Right renal cortex interstitium (tissue), 3 donors: ENCODE measurements around the gene NAPA. TPM values are rescaled to one million over a fixed set of nuclear protein-coding genes. Genes with fewer than 3 reads are reported as not detected.

Experiments
- DNase-seq, 3 donors: peaks; one replicate each; pipeline ENCODE4 v3.0.0-alpha.2; 2013; ENCODE audit warnings: low read depth in 3 of 3, low spot score in 2 of 3
- polyA plus RNA-seq, 3 donors: library from polyadenylated mRNA; unstranded; fragments of 120-200 nt; gene quantifications; one replicate each; pipeline ENCODE4 v1.2.1, GENCODE V29; 2013; ENCODE audit not compliant: insufficient read length in 3 of 3

Gene NAPA
- polyA plus RNA-seq: 100 to 1,000 TPM; 159 to 174 (median 160) TPM

DNA sequence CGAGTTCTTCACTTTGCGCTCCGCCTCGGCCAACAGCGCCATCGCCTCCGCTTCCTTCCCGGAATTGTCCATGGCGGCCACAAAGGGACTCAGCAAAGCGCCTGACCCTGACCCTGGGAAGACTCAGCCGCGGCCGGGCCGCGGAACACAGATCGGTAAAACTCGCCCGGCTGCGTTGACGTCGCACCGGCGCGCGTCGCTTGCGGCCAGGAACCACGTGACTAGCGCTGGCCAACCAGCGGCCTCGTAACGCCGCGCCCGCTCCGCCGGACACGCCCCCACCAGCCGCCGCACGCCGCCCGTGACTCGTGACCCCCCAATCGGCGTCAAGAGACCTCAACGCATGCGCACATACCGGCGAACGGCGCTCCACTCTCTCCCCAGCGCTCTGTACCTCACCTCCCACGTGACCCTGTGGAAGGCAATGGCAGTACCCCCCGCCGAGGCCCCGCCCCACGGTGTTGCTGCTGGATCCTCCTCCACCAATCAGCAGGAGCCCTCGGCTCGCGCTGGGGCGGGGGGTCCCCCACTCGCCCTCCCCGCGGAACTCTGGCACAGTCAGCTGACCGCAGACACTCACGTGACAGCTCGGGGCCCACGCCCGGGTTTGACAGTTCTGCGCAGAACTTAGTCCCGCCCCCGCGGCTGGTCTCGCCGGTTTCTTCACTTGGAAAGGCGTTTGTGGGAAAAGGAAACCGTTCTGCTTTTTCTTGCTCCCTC is at the start of gene NAPA:
NAPA (minus strand) TSS at position 195 of the 720 bp plus-strand sequence; CDS start at position 72, 123 bp downstream.
- DNase-seq: peak; percentile 99 to 100 (median 99)

DNA sequence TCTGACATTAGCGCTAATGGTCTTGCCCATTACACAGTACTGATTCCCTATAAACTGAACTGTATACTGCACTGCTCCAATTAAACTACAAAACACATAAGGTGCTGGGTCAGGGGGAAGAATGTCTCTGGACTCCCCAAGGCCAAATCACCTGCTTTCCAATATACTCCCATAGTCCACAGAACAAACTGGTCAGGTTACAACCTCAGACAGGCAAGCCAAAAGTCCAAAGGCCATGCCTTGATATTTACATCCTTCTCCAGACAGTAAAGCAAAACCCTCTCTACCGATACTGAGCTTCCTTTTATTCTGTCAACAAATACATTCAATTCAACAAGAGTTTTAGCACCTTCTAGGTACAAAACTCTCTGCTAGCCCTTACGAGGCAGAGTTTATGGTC is 49.2 kb upstream of the NAPA start:
- no peak for DNase-seq

DNA sequence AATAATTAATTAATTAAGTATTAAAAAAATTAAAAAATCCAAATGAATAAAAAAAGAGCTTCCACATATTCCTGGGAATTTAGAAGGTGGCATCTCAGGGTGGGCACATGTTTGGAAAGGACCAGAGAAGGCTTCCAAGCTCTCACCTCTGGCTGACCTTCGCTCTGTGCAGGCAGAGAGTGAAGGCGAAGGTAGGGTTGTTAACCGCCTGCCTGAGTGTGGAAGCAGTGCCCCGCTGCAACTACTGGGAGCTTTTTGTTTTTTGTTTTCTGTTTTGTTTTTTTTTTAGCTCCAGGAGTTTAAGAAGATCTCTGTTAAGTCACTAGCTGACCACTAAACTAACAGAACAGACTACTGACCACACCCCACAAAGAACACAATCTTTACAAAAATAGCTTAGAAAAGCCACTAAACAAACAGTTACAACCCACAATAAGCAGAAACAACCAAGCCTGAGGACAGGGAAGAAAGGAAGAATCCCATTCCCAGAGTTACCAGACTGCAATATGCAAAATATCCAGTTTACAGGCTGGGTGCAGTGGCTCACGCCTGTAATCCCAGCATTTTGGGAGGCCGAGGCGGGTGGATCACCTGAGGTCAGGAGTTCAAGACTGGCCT is 46.7 kb upstream of the NAPA start:
- no peak for DNase-seq

DNA sequence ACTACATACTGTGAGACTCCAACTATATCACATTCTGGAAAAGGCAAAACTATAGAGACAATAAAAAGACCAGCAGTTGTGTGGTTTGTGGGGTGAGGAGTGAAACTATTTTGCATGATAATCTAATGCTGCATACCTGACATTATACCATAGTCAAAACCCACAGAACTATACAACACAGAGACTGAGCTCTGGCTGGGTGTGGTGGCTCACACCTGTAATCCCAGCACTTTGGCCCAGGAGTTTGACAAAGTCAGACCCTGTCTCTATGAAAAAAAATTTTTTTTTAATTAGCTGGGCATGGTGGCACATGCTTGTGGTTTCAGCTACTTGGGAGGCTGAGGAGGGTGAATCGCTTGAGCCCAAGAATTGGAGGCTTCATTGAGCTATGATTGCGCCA is 46.1 kb upstream of the NAPA start:
- DNase-seq: no peak

DNA sequence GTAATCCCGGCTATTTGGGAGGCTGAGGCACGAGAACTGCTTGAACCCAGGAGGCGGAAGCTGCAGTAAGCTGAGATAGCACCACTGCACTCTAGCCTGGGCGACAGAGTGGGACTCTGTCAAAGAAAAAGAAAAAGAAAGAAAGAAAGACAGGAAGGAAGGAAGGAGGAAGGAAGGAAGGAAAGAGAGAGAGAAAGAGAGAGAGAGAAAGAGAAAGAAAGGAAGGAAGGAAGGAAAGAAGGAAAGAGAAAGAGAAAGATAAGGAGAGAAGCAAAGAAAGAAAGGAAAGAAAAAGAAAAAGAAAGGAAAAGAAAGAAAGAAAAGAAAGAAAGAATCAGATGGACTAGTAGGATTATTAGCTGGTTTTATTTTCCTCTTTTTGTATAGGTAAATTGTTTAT is 35.3 kb upstream of the NAPA start:
- DNase-seq: no peak

DNA sequence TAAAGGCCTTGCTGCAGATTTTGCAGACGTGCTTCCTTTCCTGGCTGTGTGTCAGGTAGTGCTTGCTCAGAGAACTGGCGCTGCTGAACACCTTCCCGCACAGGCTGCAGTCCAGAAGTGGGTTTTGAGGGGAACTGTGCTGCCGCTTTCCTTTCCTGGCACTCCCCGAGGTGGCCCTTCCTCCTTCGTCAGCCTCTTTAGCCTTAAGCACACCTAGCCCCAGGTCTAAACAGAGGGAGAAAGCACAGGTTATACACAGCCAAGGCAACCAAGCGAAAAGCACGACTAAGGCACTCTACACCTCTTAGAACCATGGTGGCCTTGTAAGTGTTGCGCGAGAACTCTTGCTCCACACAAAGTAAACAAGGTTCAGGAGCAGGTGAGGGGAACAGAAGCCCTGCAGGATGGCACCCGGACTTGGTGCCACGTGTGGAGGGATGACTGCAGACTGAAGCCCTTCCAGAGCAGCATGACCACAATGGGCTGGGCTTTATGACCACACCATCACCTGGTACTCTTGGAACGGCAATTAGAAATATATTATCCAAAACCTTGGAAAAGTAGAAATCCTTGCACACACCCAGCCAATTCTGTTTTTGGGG is 34.5 kb upstream of the NAPA start:
- DNase-seq: no peak

DNA sequence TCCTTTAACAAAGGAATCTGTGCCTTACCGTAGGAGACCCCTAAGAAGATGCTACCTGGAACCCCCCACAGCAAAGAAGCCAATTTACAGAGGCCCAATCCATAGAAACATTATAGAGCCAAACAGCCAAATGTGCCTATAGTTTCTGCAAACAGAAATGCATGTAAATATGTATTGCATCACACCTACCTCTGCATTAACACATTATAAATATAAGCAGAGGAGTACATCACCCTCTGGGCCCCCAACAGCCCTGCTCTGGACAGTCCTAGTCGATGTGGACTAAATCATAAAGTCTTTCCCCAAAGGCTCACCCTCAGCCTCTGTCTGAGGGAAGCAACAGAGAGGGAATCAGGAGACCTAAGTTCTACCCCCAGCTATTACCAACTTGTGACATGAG is 32.3 kb upstream of the NAPA start:
- DNase-seq: no peak

DNA sequence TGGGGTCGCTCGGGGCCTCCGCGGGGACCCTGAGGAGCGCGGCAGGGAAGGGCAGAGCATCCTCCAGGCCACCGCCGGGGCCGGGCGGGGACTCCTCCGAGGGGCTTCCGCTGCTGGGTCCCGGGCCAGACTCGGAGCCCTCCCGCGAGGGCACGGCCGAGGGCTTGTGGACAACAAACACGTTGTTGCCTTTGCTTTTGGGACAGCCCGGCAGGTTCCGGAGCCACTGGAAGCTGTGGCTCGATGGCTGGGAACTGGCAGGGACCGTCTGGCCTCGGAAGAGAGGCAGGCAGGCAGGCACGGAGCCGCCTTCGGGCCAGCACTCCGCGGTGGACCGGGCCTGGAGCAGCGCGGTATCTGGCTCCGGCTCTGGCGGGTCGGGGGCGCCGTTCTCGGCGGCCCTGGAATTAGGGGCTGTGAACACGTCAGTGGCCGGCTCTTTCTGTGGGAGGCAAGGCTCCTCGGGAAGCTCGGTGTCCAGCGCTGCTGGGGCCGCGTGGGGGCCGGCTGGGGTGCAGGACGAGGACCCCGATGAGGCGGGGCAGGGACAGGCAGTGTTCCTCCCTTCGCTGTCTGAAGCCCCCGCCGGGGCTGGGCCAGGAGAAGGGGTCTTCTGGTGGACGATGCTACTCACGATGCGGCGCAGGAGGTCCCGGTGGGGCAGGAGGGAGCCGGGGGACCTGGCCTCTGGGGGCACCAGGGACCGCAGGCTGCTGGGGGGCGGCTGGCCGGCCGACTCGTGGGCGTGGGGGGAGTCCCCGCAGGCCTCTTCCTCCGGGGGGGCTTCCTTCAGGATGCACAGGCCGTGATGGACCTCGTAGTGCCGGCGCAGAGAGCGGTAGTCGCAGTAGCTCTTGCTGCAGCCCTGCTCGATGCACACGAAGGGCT is 30.4 kb upstream of the NAPA start:
- no peak for DNase-seq

DNA sequence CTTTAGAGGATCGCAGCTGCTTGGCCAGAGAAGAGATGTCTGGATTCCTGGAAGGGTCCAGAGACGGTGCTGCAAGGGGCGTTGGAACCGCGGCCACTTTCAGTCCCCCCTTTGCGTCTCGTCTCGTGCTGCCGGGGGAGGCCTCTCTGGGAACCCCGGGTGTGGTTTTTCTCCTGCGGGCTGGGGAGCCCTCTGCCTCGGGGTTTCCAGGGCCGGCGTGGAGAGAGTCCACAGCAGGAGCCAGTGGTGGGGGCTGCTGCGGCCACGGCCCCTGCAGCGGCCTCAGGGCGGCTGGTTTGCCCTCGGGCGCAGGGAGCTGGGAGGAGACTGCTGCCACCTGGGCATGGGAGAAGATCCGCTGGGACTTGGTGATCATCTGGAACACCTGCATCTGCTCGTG is 29.6 kb upstream of the NAPA start:
- no peak for DNase-seq

DNA sequence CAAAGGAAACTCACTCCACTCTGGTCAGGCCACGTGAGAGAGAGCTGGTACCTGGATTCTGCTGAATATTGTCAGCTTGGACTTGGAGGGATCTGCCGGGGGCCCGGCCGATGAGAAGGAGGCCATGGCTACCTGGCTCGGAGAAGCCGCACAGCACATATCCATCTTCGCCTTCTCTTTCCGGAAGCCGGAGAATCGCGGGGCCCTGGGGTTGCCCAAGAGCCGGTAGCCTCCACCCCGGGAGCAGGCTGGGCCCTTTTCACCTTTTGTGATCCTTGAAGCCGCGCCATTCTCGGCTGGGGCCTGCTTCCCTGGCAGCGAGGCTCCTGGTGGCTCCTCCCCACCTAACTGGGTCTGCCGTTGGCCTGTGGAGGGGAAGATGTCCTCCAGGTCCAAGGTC is 29.2 kb upstream of the NAPA start:
- no peak for DNase-seq

DNA sequence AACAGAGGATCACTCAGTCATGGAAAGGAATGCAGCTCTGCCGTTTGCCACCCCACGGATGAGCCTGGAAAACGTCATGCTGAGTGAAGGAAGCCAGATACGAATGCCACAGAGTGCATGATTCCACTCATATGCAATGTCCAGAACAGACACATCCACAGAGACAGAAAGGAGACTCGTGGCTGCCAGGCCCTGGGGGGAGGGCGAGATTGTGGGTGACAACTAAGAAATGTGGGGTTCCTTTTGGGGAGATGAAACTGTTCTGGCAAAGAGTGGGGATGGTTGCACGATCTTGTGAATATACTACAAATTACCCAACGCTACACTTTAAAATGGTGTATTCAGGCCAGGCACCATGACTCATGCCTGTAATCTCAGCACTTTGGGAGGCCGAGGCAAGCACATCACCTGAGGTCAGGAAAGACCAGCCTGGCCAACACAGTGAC is 27.2 kb upstream of the NAPA start:
- no peak for DNase-seq

DNA sequence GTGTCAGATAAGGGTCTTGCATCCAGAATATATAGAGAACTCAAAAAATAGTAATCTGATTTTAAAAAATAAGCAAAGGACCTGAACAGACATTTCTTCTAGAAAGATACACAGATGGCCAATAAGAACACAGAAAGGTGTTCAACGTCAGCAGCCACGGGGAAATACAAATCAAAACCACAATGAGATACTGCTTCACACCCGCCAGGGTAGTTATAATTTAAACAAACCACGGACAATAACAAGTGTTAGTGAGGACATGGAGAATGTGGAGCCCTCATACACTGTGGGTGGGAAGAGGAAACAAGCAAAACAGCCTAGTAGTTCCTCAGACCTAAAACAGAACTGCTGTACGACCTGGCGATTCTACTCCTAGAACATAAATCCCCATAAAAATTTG is 26.7 kb upstream of the NAPA start:
- DNase-seq: no peak

DNA sequence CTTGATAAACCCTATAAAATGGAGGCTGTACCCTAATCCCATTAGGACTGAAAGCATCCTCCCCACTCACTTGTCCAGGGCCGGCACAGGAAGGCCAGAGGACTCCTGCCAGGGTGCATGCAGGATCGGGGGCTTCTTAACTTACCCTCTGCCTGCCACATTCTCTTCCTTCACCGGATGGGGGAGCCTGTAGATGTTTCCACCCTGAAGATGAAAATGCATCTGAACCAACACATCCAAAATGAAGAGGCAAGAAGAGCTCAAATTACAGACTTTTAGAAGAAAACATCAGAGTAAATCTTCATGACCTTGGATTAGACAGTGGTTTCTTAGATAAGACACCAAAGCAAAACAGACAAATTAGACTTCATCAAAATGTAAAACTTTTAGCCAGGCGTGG is 25.9 kb upstream of the NAPA start:
- no peak for DNase-seq

DNA sequence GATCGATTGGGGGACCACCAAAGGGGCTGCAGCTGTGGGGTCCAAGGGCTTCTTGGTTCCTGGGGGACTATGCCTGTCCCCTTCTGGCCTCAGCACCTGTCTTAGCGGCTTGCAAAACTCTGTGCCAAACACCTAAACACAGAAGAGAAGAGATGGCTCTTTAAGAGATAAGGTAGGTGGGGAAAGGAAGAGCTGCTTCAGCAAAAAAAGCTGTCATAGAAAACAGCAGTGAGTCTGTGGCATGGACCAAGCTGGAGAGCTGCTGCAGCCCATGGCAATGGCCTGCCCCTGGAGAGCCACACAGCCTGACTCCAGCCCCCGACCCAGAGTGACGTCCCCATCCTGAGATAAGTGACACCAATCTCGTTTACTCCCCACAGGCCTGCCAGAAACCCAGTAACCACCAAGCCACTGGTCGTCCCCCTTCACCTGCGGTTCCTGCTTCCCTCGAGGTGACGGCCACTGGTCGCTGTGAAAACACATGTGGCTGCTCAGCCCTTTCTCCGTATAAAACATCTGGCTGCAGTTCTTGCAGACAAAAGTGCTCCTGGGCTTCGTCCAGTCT is 25.0 kb upstream of the NAPA start:
- no peak for DNase-seq

DNA sequence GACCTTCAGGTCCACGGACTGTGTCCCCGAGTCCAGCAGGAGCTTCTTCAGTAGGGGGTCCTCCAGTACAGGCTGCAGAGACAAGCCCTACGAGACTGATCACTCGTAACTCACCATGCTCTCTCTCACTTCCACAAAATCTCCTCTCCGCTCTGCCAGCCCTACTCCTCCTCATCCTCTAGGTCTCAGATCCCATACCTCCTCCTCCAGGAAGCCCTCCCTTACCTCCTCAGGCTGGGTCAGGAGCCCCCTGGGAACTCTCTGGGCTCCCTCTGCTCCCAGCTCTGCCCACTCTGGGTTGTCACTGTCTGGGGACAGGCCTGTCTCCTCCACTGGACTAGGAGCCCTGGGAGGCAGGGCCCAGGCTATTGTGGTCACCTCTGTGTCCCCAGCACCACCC is 23.9 kb upstream of the NAPA start:
- no peak for DNase-seq

DNA sequence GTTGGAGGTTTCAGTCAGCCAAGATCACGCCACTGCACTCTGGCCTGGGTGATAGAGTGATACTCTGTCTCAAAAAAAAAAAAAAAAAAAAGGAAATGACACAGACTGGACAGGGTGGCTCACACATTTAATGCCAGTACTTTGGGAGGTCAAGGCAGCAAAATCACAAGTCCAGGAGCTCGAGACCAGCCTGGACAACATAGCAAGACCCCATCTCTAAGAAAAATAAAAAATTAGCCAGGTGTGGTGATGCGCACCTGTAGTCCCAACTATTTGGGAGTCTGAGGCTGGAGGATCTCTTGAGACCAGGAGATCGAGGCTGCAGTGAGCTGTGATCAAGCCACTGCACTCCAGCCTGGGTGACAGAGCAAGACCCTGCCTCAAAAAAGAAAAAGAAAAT is 22.6 kb upstream of the NAPA start:
- DNase-seq: no peak

DNA sequence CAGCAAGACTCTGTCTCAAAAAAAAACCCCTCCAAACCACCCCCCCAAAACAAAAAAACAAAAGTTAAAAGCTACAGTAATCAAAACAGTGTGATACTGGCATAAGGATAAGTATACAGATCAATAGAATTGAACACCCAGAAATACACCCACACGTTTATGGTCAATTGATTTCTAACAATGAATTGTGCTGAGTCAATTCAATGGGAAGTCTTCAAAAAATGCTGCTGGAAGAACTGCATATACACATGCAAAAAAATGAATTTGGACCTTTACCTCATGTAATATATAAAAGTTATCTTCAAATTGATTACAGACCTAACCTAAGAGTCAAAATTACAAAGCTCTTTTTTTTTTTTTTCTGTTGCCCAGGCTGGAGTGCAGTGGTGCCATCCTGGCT is 19.8 kb upstream of the NAPA start:
- DNase-seq: no peak

DNA sequence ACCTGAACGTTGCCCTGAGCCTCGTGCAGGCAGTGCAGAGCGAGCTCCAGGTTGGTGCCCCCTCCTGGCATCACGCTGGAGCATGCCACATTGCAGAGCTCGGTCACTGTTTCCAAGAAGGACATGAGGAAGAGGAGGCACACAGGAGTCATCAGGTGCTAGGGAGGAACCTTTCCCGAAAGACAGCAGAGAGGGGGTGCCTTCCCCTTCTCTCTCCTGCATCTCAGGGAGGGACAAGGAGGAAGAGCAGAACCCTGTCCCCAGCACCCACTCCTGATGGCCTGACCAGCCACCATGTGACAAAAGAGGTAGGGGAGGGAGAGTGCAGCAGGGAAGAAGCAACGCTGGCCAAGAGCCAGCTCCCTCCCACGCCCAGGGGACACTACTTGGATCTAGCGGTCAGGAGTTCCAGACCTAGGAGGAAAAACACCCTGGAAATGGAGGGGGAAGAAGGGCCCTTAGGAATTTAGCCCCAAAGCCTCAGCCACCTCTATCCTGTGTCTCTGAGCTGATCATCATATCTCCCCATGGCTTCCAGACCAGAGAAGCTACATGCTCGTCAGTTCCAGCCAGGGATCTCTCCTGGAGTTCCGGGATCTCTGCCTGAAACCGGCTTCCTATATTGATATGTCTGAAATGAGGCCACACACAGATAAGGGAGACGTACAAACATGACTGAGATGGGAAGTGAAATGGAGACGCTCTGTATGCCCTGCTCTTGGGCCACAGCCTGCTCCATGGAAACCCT is 17.0 kb upstream of the NAPA start:
- no peak for DNase-seq

DNA sequence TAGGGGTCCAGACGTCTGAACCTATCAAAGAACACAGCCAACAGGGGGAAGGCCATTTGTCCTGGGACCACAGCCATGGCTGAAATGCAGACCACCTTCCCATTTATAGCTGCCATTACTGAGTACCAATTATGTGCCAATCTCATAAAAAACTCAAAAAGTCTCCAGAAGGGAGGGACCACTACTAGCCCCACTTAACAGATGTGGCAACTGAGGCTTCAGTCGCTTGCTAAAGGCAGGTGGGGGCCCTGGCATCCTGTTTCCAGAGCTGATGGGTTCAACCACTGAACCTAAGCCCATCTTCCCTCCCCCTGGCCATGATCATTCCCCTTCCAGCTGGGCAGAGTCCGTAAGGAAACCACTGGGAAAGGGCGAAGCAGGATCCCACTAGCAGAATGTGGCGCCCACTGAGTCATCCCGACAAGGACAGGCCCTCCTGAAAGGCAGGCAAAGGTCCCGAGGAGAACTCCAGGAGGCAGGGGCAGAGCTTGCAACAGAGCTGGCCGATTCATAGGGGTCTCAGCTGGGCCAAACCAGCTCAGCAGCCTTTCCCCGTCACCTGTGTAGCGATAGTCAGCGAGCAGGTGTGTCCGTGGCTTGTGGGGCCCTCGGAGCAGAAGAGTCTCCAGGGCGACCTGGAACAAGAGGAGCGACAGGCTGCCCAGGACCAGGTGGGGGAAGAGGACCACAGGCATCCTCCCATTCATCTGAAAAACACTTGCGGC is 14.3 kb upstream of the NAPA start:
- no peak for DNase-seq
